Measurements from ENCODE around the gene AFAP1.

AFAP1 gene

DNA sequence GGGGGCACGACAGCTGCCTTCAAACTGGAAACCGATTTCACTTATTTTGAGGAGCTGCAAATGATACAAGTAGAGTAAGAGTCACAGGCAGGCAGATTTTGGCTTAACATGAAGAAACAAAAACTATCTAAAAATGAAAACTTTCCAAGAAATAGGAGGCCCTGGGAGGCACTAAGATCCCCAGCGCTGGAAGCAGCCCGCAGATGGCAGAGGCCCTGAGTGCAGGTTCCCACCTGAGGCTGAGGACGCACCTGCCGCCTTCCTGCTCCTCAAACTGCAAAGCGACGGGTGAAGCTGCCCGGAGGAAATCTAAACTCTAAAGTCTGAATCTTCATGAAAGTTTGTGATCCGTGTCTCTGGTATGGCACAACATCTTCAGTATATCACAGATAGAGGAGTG lies 138.7 kb downstream of the AFAP1 start:
- no peak for DNase-seq

DNA sequence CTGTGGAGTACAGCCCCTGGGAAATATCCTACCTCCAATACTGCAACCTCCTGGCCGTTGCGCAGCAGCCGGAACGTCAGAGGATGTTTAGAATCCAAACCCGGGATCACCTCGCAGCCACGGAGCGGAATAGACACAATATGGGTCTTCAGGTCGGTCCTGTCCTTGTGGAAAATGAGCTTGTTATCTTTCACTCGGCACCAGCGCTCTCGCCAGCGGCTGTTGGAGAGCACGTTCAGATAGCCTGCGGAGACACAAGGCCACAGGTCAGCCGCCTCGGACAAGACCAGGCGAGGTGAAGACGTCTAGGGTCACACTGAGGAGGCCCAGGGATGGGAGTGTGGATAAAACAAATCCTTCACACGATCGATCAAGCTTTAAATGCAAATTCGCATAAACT lies 139.3 kb downstream of the AFAP1 start:
- DNase-seq = no peak

DNA sequence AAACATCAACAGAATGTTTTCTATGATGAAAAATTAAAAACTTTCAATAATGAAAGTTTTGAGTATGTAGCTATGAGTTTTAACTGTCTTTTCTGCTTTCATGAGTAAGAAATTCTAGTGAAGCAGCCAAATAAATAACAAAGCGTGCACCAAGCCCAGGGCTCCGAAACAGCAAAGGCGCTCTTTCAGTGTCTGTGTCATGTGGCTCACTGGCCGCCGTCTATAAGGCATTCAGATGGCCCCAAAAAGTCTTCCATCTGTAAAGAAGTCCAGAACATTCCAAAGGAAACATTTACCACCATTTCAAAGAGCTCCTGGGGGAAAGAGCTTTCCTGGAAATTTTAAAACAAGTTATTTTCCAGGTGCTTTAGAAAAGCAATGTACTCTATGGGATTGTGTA lies 139.9 kb downstream of the AFAP1 start:
- no peak for DNase-seq

DNA sequence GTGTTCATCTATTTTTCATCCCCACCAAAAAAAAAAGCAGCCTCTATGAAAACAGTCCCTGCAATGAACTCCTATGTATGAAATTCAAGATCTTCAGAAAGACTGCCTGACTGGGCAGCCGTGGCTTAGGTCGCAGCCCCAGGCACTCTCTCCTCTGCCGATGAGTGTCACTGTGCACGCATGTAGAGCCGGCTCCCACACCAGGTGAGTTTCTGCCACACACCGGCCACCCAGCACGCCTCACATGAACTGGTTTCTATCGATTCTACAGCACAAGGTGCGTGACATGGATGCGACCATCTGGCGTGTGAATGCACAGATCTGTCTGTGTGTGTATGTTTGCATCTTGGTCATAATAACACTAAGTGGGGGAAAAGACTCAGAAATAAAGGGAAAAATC lies 140.4 kb downstream of the AFAP1 start:
- no peak for DNase-seq

- DNase-seq = no peak
Observed at GRCh38 chr4:7798178-7798995, 141.3 kb downstream of the AFAP1 start.

DNA sequence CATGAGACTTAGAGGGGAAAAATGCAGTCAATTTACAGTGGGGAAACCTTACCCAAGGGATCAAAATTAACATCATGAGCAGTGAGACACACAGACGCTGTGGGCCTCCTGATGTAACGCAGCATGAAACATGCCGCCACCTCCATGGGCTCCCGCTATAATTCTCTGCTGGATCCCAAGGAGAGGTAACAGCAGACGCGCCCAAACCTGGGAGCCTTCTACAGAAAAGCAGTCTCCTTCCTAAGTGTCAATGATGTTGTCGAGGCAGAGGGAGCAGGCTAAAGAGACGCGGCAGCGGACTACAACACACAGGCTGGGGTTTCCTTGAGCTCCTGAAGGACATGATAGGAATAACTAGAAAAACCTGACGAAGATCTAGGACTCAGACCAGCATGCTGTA lies 142.3 kb downstream of the AFAP1 start:
- no peak for DNase-seq

DNA sequence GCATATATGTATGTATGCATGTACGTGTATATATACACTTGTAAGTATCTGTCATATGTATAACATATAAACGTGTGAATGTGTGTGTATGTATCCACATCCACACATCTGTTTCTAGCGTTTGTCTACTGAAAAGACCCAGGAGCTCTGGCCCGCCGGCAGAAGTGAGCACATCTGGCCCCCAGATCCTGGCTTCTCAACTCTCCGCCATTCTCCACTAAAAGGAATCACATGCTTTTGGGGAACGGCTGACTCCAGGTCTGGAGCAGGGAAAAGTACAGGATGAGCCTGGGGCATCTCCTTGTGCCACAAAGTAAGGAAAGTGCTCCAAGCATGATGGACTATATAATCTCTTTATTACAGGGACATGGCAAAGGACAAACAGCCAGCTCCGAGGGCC lies 143.7 kb downstream of the AFAP1 start:
- no peak for DNase-seq

DNA sequence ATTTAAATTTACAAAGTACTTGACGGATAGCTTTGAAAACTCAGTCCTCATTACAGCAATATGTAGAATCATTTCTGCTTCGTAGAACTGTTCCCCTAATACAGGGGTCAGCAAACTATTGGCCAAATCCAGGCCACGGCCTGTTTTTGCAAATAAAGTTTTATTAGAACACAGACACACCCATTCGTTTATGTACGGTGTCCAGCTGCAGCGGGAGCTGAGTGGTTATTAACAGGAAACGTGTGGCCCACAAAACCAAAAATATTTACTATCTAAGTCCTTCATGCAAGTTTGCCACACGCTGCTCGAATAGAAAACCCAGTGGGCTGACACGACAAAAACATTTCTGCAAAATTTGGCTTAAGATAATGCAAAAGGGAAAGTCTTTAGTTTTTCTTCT lies 146.5 kb downstream of the AFAP1 start:
- DNase-seq = no peak

- DNase-seq = no peak
Observed at GRCh38 chr4:7792616-7793015, 147.0 kb downstream of the AFAP1 start.

DNA sequence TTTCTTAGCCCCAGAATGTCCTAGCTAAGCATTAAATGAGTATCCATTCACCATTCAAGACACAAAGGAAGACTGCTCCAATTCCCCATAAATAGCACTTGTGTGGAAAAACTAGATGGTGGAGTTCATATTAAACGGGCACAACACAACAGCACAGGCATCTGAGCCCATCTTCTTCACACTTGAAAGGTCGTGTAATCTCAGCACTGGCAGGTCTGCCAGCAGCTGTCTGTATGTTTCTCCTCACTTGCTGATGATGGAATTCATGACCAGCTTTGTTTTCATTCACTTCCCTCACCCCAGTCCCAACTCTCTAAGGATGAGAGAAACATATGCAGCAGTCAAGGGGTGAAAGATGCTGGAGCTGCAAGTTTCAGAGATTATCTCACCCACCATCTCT lies 148.7 kb downstream of the AFAP1 start:
- no peak for DNase-seq

GRCh38 chr4:7790023-7790422 lies 149.6 kb downstream of the AFAP1 start:
- DNase-seq = no peak

- no peak for DNase-seq
Observed at GRCh38 chr4:7788694-7789425, 150.8 kb downstream of the AFAP1 start.

DNA sequence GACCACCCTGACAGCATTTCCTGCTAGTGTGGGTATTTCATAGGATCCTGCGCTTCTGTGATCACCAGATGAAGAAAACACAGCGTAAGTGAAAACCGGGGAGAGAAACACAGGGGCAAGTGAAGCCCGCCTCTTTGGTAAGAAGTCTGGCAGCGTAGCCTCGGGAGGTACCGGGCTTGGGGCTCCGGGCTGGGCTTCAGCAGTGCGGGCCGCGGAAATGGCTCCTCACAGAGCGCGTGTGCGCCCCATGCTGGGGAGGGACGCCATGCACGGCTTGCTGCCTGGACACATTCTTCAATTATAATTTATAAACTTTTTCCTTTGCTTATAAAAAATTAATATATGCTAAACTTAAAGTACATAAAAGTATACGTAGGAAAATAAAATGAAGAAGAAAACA lies 151.5 kb downstream of the AFAP1 start:
- no peak for DNase-seq

- no peak for DNase-seq
Observed at GRCh38 chr4:7787681-7788141, 151.9 kb downstream of the AFAP1 start.

GRCh38 chr4:7787067-7787466 lies 152.6 kb downstream of the AFAP1 start:
- DNase-seq = no peak

- no peak for DNase-seq
Observed at GRCh38 chr4:7786517-7786916, 153.1 kb downstream of the AFAP1 start.

DNA sequence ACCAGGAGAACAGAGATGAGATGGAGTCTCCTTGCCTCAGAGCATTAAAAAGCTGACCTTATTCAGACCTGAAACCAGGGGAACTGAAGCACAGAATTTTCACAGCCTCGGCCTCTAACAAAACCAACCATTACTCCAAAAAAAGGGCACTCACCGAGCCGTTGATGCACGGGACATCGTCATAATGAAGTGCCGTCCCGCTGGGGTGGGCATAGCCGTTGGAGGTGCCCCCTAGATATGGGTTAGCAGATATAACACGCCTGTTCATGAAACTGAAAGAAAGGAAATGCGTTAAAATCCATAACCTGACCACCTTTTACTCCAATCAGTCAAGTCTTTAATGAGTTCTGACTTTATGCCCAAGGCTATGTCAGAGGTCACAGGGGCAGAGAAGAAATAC lies 153.6 kb downstream of the AFAP1 start:
- DNase-seq = no peak

- DNase-seq = no peak
Observed at GRCh38 chr4:7785017-7785416, 154.6 kb downstream of the AFAP1 start.

GRCh38 chr4:7784131-7784870 lies 155.4 kb downstream of the AFAP1 start:
- DNase-seq = no peak

- no peak for DNase-seq
Observed at GRCh38 chr4:7783541-7783940, 156.1 kb downstream of the AFAP1 start.

GRCh38 chr4:7782783-7783182 lies 156.9 kb downstream of the AFAP1 start:
- DNase-seq = no peak

GRCh38 chr4:7781993-7782392 lies 157.7 kb downstream of the AFAP1 start:
- DNase-seq = no peak

DNA sequence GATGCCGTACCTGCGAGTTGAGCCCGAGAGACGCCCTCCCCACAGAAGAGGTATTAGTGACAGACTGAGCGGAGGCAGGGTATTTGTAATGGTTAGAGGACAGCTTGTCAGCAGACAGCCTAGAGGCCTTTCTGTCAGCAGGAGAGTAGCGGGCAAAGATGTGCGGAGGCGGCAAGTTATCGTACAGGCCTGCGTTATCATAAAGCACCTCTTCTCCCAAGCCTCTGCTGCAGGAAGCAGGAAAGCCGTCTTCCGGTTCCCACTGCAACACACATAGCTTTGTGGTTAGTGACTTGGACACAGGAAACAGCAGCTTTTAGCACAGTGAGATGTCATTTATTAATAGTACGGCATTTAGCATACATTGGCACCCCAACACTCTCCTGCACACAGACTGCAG lies 158.3 kb downstream of the AFAP1 start:
- peak in 1 of 2 experiments; percentile 14 for DNase-seq
